ENCODE data around the gene CD44. TPM values are rescaled to one million over a fixed set of nuclear protein-coding genes. Genes with fewer than 3 reads are reported as not detected.

Gene CD44
- polyA plus RNA-seq, 1 donor from 2014 or later, result 0.77 TPM

GRCh38 chr11:35271031-35271430, 132.1 kb downstream of the CD44 start:
- H3K9ac ChIP-seq (ENCODE audit: low read length), result no peak overlapping the region
- no peaks in the 10 kb centered on the region for H3K79me2 ChIP-seq (replicated peaks; ENCODE audit: insufficient read depth, low read length)
- no peaks in the 10 kb centered on the region for H4K20me1 ChIP-seq (ENCODE audit: insufficient read depth)
- no peak overlapping the region for H3K27ac ChIP-seq (ENCODE audit: low read length)
- no peaks in the 10 kb centered on the region for H3F3A ChIP-seq (ENCODE audit: insufficient read depth, low read length, poor library complexity, severe bottlenecking)
- no peaks in the 10 kb centered on the region for H3K27me3 ChIP-seq (ENCODE audit: insufficient read depth, low read depth, low read length)
- H2AFZ ChIP-seq (ENCODE audit: low read depth, low read length), result no peak overlapping the region
- no peak overlapping the region for H3K4me3 ChIP-seq (ENCODE audit: low read length)
- TF ChIP-seq SMC3 (conservative IDR thresholded peaks at IDR 0.05; ENCODE audit: poor library complexity) (no peak), RAD21 (conservative IDR thresholded peaks at IDR 0.05) (no peak), MXI1 (conservative IDR thresholded peaks at IDR 0.05; ENCODE audit: poor library complexity, severe bottlenecking) (no peak), POLR2AphosphoS5 (IDR thresholded peaks at IDR 0.05) (no peak), TAF1 (IDR thresholded peaks at IDR 0.05; ENCODE audit: low read depth) (no peak), EZH2 (IDR thresholded peaks at IDR 0.05; ENCODE audit: borderline replicate concordance, insufficient read depth, low read length, poor library complexity, severe bottlenecking) (no peak), CTCF (IDR thresholded peaks at IDR 0.05; ENCODE audit: poor library complexity, severe bottlenecking) (no peak), REST (IDR thresholded peaks at IDR 0.05; ENCODE audit: borderline replicate concordance) (no peak), EP300 (conservative IDR thresholded peaks at IDR 0.05; ENCODE audit: poor library complexity, severe bottlenecking) (no peak)
- no peak overlapping the region for H3K4me2 ChIP-seq (ENCODE audit: low read length)
- no peaks in the 10 kb centered on the region for H3K9me2 ChIP-seq (ENCODE audit: insufficient read depth, low read length)
- no peaks in the 10 kb centered on the region for H3K9me3 ChIP-seq (ENCODE audit: low read length)
- peaks cover 9% of the 10 kb centered on the region for H3K36me3 ChIP-seq (ENCODE audit: insufficient read depth, low read length)

GRCh38 chr11:35272391-35272902, 133.5 kb downstream of the CD44 start:
- H3F3A ChIP-seq (ENCODE audit: insufficient read depth, low read length, poor library complexity, severe bottlenecking), result no peaks in the 10 kb centered on the region
- H3K4me3 ChIP-seq (ENCODE audit: low read length), result no peak overlapping the region
- TF ChIP-seq SMC3 (conservative IDR thresholded peaks at IDR 0.05; ENCODE audit: poor library complexity) (no peak), POLR2AphosphoS5 (IDR thresholded peaks at IDR 0.05) (no peak), CTCF (IDR thresholded peaks at IDR 0.05; ENCODE audit: poor library complexity, severe bottlenecking) (no peak), RAD21 (conservative IDR thresholded peaks at IDR 0.05) (no peak)
- H3K27me3 ChIP-seq (ENCODE audit: insufficient read depth, low read depth, low read length), result no peaks in the 10 kb centered on the region
- H3K36me3 ChIP-seq (ENCODE audit: insufficient read depth, low read length), result peaks cover 14% of the 10 kb centered on the region
- no peaks in the 10 kb centered on the region for H4K20me1 ChIP-seq (ENCODE audit: insufficient read depth)
- no peak overlapping the region for H3K9ac ChIP-seq (ENCODE audit: low read length)
- no peak overlapping the region for H3K4me2 ChIP-seq (ENCODE audit: low read length)
- no peaks in the 10 kb centered on the region for H3K9me3 ChIP-seq (ENCODE audit: low read length)
- no peak overlapping the region for H2AFZ ChIP-seq (ENCODE audit: low read depth, low read length)
- H3K9me2 ChIP-seq (ENCODE audit: insufficient read depth, low read length), result no peaks in the 10 kb centered on the region
- no peak overlapping the region for H3K27ac ChIP-seq (ENCODE audit: low read length)
- no peaks in the 10 kb centered on the region for H3K79me2 ChIP-seq (replicated peaks; ENCODE audit: insufficient read depth, low read length)
